Uterus (tissue), 2 donors: ENCODE measurements around the gene PRR19.
A peak's percentile ranks its signal among the peaks of the same experiment; 100 is the strongest.

Source experiments
- POLR2A ChIP-seq, 2 donors: fragments of 450-650 bp; IDR thresholded peaks; one replicate each; pipeline ENCODE4 v1.6.1; 2016; ENCODE audit warnings: antibody characterized with exemption in 2 of 2, mild to moderate bottlenecking in 1 of 2, moderate library complexity in 1 of 2
- TF ChIP-seq, protein P1 (sequence below), 4 experiments: fragments of 200-600 bp in 2 of 4; fragments of 450-650 bp in 2 of 4; sonication (generic) in 2 of 4; IDR thresholded peaks; one replicate each; pipeline ENCODE4 v1.5.1; 2016 to 2019; ENCODE audit warnings: antibody characterized with exemption in 4 of 4, mild to moderate bottlenecking in 2 of 4, moderate library complexity in 1 of 4

- TF ChIP-seq, protein P1, sequence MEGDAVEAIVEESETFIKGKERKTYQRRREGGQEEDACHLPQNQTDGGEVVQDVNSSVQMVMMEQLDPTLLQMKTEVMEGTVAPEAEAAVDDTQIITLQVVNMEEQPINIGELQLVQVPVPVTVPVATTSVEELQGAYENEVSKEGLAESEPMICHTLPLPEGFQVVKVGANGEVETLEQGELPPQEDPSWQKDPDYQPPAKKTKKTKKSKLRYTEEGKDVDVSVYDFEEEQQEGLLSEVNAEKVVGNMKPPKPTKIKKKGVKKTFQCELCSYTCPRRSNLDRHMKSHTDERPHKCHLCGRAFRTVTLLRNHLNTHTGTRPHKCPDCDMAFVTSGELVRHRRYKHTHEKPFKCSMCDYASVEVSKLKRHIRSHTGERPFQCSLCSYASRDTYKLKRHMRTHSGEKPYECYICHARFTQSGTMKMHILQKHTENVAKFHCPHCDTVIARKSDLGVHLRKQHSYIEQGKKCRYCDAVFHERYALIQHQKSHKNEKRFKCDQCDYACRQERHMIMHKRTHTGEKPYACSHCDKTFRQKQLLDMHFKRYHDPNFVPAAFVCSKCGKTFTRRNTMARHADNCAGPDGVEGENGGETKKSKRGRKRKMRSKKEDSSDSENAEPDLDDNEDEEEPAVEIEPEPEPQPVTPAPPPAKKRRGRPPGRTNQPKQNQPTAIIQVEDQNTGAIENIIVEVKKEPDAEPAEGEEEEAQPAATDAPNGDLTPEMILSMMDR (IDR thresholded peaks at IDR 0.05) = peak in 1 of 4 experiments; percentile 25
- TF ChIP-seq POLR2A (IDR thresholded peaks at IDR 0.05) = no peak
Observed at GRCh38 chr19:42293540-42293939, 8.4 kb upstream of the PRR19 start.
